ENCODE results near the gene CDK12. TPM values are rescaled to one million over a fixed set of nuclear protein-coding genes. Genes with fewer than 3 reads are reported as not detected.

Gene CDK12
- 29.8 and 46.3 TPM in 2 replicates for total RNA-seq

DNA sequence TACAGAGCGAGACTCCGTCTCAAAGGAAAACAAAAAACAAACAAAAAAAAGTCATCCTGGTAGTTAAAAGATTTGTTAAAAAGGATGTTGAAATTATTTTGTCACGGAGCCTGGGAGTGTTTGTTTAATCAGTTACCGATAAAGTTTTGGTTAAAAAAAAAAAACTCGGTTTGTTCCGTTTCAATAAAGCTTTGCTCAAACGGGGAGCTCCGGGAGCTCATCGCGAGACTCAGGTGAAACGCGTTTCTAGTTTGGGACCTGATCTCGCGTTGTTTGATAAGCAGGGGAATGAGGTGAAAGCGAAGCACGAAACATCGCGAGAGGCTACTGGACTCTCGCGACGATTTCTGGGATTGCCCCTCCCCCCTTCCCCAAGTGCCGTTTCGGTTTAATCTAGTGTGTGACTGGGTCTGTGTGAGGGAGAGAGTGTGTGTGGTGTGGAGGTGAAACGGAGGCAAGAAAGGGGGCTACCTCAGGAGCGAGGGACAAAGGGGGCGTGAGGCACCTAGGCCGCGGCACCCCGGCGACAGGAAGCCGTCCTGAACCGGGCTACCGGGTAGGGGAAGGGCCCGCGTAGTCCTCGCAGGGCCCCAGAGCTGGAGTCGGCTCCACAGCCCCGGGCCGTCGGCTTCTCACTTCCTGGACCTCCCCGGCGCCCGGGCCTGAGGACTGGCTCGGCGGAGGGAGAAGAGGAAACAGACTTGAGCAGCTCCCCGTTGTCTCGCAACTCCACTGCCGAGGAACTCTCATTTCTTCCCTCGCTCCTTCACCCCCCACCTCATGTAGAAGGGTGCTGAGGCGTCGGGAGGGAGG is at the start of gene CDK12:
Gene CDK12, plus strand, starts transcription at position 374 of the 813 bp plus-strand sequence. CDS start 586 bp downstream, outside the sequence.

DNA sequence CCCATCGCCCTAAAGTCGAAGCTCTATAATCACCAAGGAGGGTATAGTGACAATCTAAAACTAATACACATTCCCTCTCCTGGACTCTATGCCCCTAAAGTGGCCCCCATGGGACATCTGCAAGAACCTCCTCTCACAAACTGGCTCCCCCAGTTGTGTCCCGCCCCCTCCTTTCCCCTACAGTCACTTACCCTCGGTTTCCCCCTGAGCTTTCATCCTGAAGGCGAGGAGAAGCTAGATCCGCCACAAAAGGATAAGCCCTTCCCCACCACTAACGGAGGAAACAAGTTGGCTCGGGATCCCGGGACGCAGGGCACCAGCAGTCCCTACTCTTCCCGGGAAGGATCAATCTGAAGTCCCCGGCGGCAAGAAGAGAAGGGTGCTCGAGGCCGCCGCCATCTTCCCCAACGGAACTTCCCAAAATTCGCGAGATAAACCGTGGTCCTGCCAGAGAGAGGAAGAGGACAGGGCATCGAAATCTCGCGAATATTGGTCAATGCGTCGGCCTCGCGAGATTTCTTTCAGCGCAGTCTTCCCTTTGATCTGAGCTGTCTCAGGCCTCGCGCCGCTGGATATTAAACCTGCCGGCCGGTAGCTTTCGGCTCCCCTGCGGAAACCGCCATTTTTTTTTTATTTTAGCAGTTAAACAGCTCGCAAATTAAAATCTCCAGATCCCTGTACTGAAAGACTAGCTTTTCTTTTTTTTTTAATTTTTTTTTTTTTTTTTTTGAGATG is 10.3 kb upstream of the CDK12 start, which contains the start of gene MED1:
Gene MED1, minus strand, starts transcription at position 417 of the 735 bp plus-strand sequence. Its CDS starts 201 bp downstream, at position 216.

Small RNA genes within 50 kb of the gene (small RNA-seq; reads per million reads assigned to genes)
- not detected for gene RNU6-233P

Other genes starting within 250 kb of the CDK12 start
- gene STAC2, start 235.5 kb upstream of the CDK12 start, total RNA-seq: under 0.01 and 0.20 TPM in 2 replicates
- 8.5 and 10.4 TPM in 2 replicates for gene FBXL20, start 59.9 kb upstream of the CDK12 start, total RNA-seq
- 18.7 and 30.3 TPM in 2 replicates for gene MED1, start 10.2 kb upstream of the CDK12 start, total RNA-seq
- not detected in 2 replicates for gene NEUROD2, start 146.4 kb downstream of the CDK12 start, total RNA-seq
- gene PPP1R1B, start 165.5 kb downstream of the CDK12 start, total RNA-seq: 0.37 TPM in 1 of 2 replicates, not detected in the other
- gene STARD3, start 175.7 kb downstream of the CDK12 start, total RNA-seq: 28.2 and 32.0 TPM in 2 replicates
- gene TCAP, start 203.9 kb downstream of the CDK12 start, total RNA-seq: 0.39 TPM in 1 of 2 replicates, not detected in the other
- gene PNMT, start 207.0 kb downstream of the CDK12 start, total RNA-seq: 0.37 TPM in 1 of 2 replicates, not detected in the other
- gene PGAP3, start 226.6 kb downstream of the CDK12 start, total RNA-seq: 5.9 and 9.9 TPM in 2 replicates
- 28.3 and 29.8 TPM in 2 replicates for gene ERBB2, start 238.6 kb downstream of the CDK12 start, total RNA-seq